Activated T-cell treated with anti-CD3 and anti-CD28 coated beads, Interleukin-2, amount 50 U/mL, for 24 hours (primary cell): Measurements from ENCODE around the gene RNF225.
A peak's percentile ranks its signal among the peaks of the same experiment; 100 is the strongest.
"Not testable (repeated sequence)": the region's sequence is repeated elsewhere in the genome, so short reads cannot be mapped to it uniquely, and the experiment has no call there.

Experiments
- DNase-seq: peaks from one replicate; pipeline ENCODE4 v3.0.0-alpha.2; 2020
- H3K27ac Mint-ChIP-seq: 2 replicates; pipeline ENCODE4 v1.8.0; 2020; ENCODE audit warnings: mild to moderate bottlenecking, mixed read lengths
- H3K27me3 Mint-ChIP-seq: 2 replicates; pipeline ENCODE4 v1.8.0; 2020; ENCODE audit warnings: mixed read lengths
- H3K36me3 Mint-ChIP-seq: 2 replicates; pipeline ENCODE4 v1.8.0; 2020; ENCODE audit warnings: low read depth, mixed read lengths
- H3K4me1 Mint-ChIP-seq: 2 replicates; pipeline ENCODE4 v1.8.0; 2020; ENCODE audit warnings: low read depth, mixed read lengths
- H3K4me3 Mint-ChIP-seq: 2 replicates; pipeline ENCODE4 v1.8.0; 2020; ENCODE audit warnings: mild to moderate bottlenecking, moderate library complexity, mixed read lengths
- H3K9me3 Mint-ChIP-seq: 2 replicates; pipeline ENCODE4 v1.8.0; 2020; ENCODE audit warnings: mixed read lengths

The RNF225 gene

DNA sequence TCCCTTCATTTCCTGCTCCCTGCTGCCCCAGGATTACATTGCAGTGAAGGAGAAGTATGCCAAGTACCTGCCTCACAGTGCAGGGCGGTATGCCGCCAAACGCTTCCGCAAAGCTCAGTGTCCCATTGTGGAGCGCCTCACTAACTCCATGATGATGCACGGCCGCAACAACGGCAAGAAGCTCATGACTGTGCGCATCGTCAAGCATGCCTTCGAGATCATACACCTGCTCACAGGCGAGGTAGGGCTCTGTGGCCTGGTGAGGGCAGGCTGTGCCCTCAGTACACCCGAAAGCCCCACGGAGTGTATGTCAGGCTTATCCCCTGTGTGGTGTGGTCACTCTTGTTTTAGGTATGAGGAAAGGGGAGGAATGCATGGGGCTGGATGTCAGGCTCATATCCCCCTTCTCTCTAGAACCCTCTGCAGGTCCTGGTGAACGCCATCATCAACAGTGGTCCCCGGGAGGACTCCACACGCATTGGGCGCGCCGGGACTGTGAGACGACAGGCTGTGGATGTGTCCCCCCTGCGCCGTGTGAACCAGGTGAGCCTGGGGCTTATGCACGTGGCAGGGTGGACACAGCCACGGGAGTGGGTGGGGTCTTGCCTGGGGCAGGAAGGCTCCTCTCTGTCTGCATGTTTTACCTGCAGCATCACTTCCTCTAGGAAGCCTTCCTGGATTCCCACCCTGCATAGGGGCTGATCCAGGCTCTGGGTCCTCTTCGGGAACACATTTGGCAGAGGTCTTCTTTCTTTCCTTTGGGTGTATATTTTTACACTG lies 2.3 kb upstream of the RNF225 start:
- H3K36me3 Mint-ChIP-seq = peaks cover 78% of the 10 kb centered on the region
- H3K4me1 Mint-ChIP-seq = peaks cover 50% of the 10 kb centered on the region
- H3K27ac Mint-ChIP-seq = peak overlapping the region; percentile 13
- no peak overlapping the region for H3K4me3 Mint-ChIP-seq
- no peaks in the 10 kb centered on the region for H3K9me3 Mint-ChIP-seq
- H3K27me3 Mint-ChIP-seq = peaks cover 13% of the 10 kb centered on the region
- DNase-seq = no peak

DNA sequence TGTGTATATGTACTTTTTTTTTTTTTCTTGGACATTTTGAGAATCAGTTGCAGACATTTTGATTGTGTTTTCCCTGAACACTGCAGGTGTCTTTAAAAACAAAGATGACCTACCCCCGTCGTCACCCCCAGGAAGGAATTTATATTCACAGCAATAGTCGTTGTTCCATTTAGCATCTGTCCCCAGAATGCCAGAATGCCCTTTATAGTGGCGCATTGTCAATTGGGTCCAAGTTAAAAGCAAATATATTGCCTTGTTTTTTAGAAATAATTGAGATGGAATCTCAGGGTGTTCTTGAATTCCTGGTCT lies 1.8 kb upstream of the RNF225 start:
- peaks cover 45% of the 10 kb centered on the region for H3K4me1 Mint-ChIP-seq
- H3K36me3 Mint-ChIP-seq = peaks cover 72% of the 10 kb centered on the region
- no peak for DNase-seq
- no peak overlapping the region for H3K27ac Mint-ChIP-seq
- H3K27me3 Mint-ChIP-seq = peaks cover 13% of the 10 kb centered on the region
- no peak overlapping the region for H3K4me3 Mint-ChIP-seq
- no peaks in the 10 kb centered on the region for H3K9me3 Mint-ChIP-seq

DNA sequence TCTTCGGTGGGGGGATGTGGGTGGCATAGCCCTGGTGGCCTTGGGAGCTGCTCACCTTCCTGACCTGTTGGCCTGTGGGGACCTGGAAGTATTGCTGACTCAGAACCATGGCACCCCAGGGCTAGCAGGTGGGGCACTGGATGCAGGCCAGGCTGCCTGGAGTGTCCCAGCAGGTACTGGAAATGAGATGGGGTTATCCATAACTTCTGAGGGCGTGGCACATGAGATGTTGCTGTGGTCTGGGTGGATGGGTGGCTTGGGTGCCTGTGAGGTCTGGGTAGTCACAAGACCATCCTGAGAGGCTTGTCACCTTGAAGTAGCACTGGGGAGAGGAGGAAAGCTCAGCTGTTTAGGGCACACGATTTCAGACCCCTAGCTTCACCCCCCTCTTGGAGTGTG lies 636 bp upstream of the RNF225 start:
- Mint-ChIP-seq H3K4me1 (peaks cover 38% of the 10 kb centered on the region), H3K4me3 (no peak overlapping the region), H3K27ac (peak overlapping the region; percentile 31), H3K27me3 (peaks cover 13% of the 10 kb centered on the region), H3K36me3 (peaks cover 62% of the 10 kb centered on the region), H3K9me3 (no peaks in the 10 kb centered on the region)
- no peak for DNase-seq

DNA sequence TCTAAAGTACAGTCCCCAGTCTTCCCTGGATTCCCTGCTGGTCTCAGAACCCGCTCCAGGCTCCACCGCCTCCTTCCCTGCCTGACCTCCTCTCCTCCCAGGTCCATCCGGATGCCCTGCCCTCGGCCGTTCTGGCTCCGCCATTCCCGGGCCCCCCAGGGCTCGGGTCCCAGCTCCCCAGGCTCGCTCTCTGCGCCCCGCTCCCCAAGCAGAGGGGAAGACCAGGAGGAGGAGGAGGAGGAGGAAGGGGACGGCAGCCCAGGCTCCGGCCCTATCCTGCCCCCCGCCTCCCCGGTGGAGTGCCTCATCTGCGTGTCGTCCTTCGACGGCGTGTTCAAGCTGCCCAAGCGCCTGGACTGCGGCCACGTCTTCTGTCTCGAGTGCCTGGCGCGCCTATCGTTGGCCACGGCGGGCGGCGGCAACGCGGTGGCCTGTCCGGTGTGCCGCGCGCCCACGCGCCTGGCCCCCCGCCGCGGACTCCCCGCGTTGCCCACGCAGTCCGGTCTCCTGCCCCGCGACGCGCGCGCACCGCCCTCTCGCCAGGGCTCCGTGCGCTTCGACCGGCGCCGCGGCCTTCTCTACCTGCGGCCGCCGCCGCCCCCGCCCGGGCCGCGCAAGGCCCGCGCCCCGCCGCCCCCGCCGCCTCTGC lies 647 bp downstream of the RNF225 start:
- Mint-ChIP-seq H3K36me3 (peaks cover 49% of the 10 kb centered on the region), H3K27me3 (peaks cover 13% of the 10 kb centered on the region), H3K4me1 (peaks cover 36% of the 10 kb centered on the region), H3K4me3 (no peak overlapping the region), H3K27ac (peak overlapping the region; percentile 9), H3K9me3 (no peaks in the 10 kb centered on the region)
- peak; percentile 62 for DNase-seq

DNA sequence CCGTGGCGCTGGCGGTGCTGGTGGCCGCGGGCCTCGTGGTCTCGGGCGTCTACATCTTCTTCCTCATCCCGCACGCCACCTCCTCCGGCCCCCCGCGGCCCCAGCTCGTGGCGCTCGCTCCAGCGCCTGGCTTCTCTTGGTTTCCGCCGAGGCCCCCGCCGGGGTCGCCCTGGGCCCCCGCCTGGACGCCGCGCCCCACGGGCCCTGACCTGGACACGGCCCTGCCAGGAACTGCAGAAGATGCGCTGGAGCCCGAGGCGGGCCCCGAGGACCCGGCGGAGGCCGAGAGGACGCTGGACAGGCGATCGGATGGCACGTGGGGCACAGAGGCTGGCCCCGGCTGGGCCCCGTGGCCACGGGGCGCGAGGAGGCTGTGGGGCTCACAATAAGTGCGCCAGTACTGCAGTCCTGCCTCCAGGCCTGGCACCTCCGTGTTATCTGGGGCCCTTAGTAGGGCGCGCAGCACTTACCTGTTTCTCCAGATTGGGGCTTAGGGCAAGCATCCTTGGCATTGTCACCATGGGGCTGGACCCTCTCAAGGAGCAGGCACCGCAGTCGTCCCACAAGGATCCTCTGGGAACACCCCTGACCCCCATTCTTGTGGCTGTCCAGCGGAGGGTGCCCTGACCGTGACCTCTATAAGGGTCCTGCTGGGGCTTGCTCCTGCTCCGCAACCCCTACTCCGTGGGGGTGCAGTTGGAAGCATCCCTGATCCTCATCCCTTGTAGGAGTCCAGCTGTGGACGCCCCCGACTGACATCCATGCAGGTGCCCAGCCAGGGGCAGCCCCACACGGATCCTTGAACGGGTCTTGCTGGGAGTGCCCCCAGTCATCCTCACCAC lies 1.5 kb downstream of the RNF225 start:
- H3K4me1 Mint-ChIP-seq = peaks cover 38% of the 10 kb centered on the region
- no peaks in the 10 kb centered on the region for H3K9me3 Mint-ChIP-seq
- peaks cover 13% of the 10 kb centered on the region for H3K27me3 Mint-ChIP-seq
- H3K27ac Mint-ChIP-seq = no peak overlapping the region
- H3K4me3 Mint-ChIP-seq = no peak overlapping the region
- H3K36me3 Mint-ChIP-seq = peaks cover 45% of the 10 kb centered on the region
- DNase-seq = no peak

DNA sequence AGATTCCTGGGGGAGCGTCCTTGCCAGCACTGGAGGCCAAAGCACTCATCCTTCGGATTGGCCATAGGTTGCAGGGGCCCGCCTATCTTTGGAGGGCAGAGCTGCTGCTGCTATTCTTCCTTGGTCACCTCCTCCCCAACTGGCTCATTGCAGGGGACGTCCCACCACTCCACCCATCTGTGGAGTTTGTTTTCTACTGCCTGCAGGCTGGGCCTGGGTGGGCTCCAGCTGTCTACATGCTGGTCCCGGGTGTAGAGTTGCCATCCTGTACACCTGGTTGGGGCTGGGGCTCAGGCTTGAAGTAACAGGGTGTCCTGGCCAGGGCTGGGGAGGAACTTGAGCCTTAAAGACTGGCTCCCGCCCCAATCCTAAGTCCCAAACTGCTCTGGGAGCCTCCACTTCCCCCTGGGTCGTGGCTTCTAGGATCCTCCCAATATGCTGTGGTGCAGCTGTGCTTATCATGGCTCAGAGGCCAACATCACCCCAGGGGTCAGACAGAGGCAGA lies 2.1 kb downstream of the RNF225 start:
- DNase-seq = no peak
- H3K27ac Mint-ChIP-seq = no peak overlapping the region
- no peaks in the 10 kb centered on the region for H3K9me3 Mint-ChIP-seq
- H3K4me3 Mint-ChIP-seq = no peak overlapping the region
- H3K4me1 Mint-ChIP-seq = peaks cover 40% of the 10 kb centered on the region
- H3K36me3 Mint-ChIP-seq = peaks cover 39% of the 10 kb centered on the region
- H3K27me3 Mint-ChIP-seq = peaks cover 13% of the 10 kb centered on the region

DNA sequence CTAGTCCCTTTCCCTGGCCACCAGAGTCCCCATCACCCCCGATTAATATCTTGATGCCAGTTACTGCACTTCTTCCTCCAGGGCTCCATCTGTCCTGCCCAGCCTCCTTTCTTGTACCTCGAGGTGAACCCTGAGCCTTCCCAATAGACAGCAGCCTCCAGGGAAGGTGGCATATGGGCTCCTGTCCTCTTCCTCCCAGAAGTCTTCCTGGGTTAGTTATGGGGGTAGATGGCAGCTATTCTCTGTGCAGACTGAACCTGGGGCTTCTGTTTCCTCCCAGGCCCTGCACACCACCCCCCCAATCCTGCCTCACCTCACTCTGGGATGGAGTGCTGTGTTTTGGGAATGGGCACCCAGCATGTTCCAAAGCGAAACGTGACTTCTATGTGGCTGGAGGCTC lies 2.6 kb downstream of the RNF225 start:
- H3K27me3 Mint-ChIP-seq = peaks cover 13% of the 10 kb centered on the region
- no peak for DNase-seq
- H3K4me3 Mint-ChIP-seq = no peak overlapping the region
- H3K9me3 Mint-ChIP-seq = no peaks in the 10 kb centered on the region
- no peak overlapping the region for H3K27ac Mint-ChIP-seq
- H3K36me3 Mint-ChIP-seq = peaks cover 34% of the 10 kb centered on the region
- H3K4me1 Mint-ChIP-seq = peaks cover 37% of the 10 kb centered on the region

DNA sequence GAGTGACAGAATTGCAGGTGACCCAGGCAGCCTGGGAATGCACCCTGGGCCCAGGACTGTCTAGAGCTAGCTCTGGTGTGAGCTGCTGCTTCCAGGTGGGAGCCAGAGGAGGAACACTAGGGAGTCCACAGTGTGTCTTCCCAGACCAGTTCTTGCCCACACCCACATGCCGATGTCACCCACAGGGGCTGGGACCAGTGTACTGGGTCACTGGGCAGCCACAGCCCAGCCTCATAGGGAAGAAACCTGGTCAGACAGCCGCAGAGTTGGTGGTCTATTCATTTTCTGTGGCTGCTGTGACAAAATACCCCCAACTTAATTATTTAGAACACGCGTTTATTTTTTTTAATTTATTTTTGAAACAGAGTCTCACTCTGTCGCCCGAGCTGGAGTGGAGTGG lies 3.1 kb downstream of the RNF225 start:
- DNase-seq = no peak
- peaks cover 36% of the 10 kb centered on the region for H3K4me1 Mint-ChIP-seq
- peaks cover 29% of the 10 kb centered on the region for H3K36me3 Mint-ChIP-seq
- H3K27ac Mint-ChIP-seq = no peak overlapping the region
- peaks cover 13% of the 10 kb centered on the region for H3K27me3 Mint-ChIP-seq
- no peaks in the 10 kb centered on the region for H3K9me3 Mint-ChIP-seq
- no peak overlapping the region for H3K4me3 Mint-ChIP-seq

DNA sequence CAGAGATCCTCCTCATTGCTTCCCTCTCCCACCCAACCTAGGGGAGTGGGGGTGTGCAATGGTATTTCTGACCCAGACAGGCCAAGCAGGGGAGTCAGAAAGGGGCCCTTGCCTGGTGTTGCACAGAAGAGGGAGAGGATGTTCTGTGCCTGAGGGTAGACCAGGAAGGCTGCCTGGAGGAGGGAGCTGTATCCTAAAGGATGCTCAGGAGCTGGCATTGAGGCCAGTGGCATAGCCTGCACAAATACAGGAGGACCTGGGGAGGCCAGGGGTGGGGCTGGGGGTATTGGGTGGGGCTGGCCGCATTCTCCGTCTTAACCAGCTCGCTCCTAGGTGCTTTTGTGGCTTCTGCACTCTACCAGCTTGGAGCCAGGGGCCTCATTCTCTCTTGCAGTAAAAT lies 4.4 kb downstream of the RNF225 start:
- Mint-ChIP-seq H3K36me3 (peaks cover 16% of the 10 kb centered on the region), H3K27ac (peak overlapping the region; percentile 78), H3K9me3 (no peaks in the 10 kb centered on the region), H3K4me1 (peaks cover 29% of the 10 kb centered on the region), H3K4me3 (no peak overlapping the region), H3K27me3 (peaks cover 13% of the 10 kb centered on the region)
- no peak for DNase-seq

DNA sequence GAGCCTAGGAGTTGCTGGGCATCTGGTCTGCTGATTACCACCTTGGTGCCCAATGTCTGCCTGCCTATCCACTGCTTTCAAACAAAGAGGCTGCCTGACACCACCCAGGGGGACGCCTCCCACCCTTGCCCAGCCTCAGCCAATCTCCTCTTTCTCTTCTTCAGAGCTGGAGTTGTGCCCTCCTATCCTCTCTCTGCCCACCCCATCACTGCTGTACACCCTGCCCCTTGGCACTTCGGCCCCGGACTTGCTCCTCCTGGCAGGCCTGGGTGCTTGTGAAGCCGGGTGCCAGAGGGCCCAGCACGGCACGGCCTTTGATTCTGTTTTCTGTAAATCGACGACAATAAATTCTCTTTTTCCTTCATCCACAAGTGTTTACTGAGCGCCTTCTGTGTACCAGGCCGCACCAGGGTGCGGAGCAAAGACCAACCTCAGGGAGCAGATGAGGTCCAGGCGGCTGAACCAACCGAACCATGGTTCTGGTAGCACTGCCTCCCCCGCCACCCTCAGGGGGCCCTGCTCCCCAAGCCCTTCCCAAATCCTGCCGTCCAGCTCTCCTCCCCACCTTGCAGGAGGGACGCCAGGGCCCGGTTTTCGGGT lies 5.0 kb downstream of the RNF225 start:
- H3K27ac Mint-ChIP-seq = peak overlapping the region; percentile 95
- no peak for DNase-seq
- peak overlapping the region; percentile 84 for H3K4me3 Mint-ChIP-seq
- peaks cover 11% of the 10 kb centered on the region for H3K36me3 Mint-ChIP-seq
- no peaks in the 10 kb centered on the region for H3K9me3 Mint-ChIP-seq
- peaks cover 29% of the 10 kb centered on the region for H3K4me1 Mint-ChIP-seq
- peaks cover 13% of the 10 kb centered on the region for H3K27me3 Mint-ChIP-seq

DNA sequence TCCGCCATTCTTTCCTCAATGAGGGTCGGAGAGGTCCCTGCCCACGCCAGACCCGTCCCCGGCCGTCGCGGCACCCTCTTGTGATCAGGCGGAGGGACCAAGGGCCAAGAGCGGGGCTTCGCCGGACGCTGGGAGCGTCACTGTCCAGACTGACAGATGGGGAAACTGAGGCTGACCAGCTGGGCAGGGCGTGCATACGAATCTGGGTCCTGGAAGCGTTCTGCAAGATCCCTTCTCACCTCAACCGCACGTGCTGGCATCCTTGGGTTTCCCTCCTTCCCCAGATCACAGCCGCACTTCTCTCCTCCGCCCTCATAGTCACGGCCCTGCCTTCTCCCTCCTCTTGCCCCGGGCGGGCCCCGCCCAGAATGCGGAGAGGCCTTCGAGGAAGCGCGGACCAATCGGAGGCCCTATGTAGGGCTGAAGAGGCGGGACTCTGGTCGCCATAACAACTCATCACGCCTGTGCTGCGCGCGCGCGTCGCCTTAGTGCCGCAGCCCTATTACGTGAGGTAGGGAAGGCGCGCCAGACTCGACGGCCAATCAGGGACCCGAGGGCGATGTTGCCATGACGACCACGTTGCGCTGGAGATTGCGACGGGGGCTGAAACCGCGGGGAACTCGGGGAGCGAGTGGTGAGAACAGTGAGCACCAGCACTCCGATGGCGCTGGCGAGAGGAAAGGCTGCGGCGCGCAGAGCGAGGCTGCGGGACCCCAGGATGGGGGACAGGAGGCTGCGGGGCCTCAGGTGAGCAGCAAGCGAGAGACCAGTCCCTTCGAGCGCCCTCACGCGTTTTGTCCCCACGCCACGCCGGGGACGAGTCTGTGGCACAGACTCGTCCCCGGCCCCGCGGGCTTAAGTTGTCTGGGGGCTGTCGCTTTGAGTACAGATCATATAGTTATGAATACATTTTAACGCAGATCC lies 5.7 kb downstream of the RNF225 start:
- peaks cover 25% of the 10 kb centered on the region for H3K4me1 Mint-ChIP-seq
- peak overlapping the region; percentile 84 for H3K4me3 Mint-ChIP-seq
- peak; percentile 98 for DNase-seq

DNA sequence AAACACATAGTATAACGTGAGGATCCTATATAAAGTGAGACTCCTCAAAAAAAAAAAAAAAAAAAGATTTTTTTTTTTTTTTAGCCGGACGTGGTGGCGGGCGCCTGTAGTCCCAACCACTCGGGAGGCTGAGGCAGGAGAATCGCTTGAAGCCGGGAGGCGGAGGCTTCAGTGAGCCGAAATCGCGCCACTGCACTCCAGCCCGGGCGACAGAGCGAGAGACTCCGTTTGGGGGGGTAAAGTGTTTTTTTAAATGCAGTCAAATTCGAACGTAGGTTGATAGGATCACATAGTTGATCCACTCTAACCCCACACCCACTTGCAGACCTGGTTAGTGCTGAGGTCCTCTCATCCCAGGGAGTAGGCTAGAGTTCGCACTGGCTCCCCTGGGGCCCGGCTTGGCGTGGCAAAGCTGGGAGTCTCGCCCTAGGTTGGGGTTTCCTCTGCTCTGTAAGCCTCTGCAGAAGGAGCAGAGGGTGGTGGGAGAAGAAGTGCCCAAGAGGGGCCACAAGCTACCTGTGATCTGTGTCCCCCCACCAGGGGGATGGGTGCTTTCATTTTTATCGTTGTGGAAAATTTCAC lies 6.5 kb downstream of the RNF225 start:
- DNase-seq = no peak
- H3K9me3 Mint-ChIP-seq = no peaks in the 10 kb centered on the region
- peaks cover 32% of the 10 kb centered on the region for H3K4me1 Mint-ChIP-seq
- H3K4me3 Mint-ChIP-seq = peak overlapping the region; percentile 84
- peaks cover 12% of the 10 kb centered on the region for H3K27me3 Mint-ChIP-seq
- no peak overlapping the region for H3K27ac Mint-ChIP-seq
- peaks cover 3% of the 10 kb centered on the region for H3K36me3 Mint-ChIP-seq

More for the DNA sequence above, 5.7 kb downstream of the RNF225 start:
- Mint-ChIP-seq H3K27me3 (peaks cover 13% of the 10 kb centered on the region), H3K36me3 (peaks cover 3% of the 10 kb centered on the region), H3K9me3 (no peaks in the 10 kb centered on the region), H3K27ac (peak overlapping the region; percentile 95)

DNA sequence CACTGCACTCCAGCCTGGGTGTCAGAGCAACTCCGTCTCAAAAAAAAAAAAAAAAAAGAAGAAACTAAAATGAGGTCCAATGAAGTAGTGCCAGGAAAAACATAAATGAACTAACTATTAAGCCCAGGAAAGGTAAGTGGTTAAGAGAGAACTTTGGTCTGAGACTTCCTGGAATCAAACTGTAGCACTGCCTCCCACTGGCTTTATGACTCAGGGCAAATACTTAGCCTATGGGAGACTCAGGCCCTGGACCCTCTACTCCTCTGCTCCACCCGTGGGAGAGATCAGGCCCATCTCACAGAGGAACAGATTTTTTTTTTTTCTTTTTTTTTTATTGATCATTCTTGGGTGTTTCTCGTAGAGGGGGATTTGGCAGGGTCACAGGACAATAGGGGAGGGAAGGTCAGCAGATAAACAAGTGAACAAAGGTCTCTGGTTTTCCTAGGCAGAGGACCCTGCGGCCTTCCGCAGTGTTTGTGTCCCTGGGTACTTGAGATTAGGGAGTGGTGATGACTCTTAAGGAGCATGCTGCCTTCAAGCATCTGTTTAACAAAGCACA lies 8.5 kb downstream of the RNF225 start:
- peak overlapping the region; percentile 59 for H3K27ac Mint-ChIP-seq
- H3K4me3 Mint-ChIP-seq, DNase-seq, H3K27me3 Mint-ChIP-seq, H3K9me3 Mint-ChIP-seq: not testable (repeated sequence)
- H3K4me1 Mint-ChIP-seq = peaks cover 44% of the 10 kb centered on the region
- peaks cover 19% of the 10 kb centered on the region for H3K36me3 Mint-ChIP-seq
